SK-N-MC (cell line): ENCODE measurements around the gene SHISAL1.

Source experiments
- DNase-seq: peaks from one replicate; pipeline ENCODE4 v3.0.0-alpha.2; 2011; ENCODE audit warnings: low read depth, low spot score
- H3K27ac ChIP-seq: fragments of 200-600 bp; sonication (generic); 2 replicates; pipeline ENCODE4 v1.5.1; 2016; ENCODE audit warnings: mixed run types
- H3K36me3 ChIP-seq: fragments of 200-600 bp; sonication (generic); 2 replicates; pipeline ENCODE4 v1.6.1; 2017; ENCODE audit warnings: antibody characterized with exemption, low read length, mixed read lengths; ENCODE audit not compliant: insufficient read depth
- H3K4me3 ChIP-seq: fragments of 200-600 bp; sonication (generic); 2 replicates; pipeline ENCODE4 v1.5.1; 2016
- H3K9ac ChIP-seq: fragments of 200-600 bp; sonication (generic); 2 replicates; pipeline ENCODE4 v1.8.0; 2017; ENCODE audit warnings: mixed run types, mixed read lengths; ENCODE audit not compliant: insufficient read length
- H3K9me3 ChIP-seq: fragments of 200-600 bp; sonication (generic); 2 replicates; pipeline ENCODE4 v1.6.1; 2017; ENCODE audit warnings: low read depth, mild to moderate bottlenecking, antibody characterized with exemption, low read length, moderate library complexity, mixed read lengths
- EZH2 ChIP-seq: fragments of 200-600 bp; sonication (generic); IDR thresholded peaks from one replicate; pipeline ENCODE4 v1.6.1; 2017; ENCODE audit warnings: antibody characterized with exemption
- FOXP2 ChIP-seq: optimal IDR thresholded peaks from 2 replicates; pipeline ENCODE3; 2011; ENCODE audit warnings: mild to moderate bottlenecking, moderate library complexity; ENCODE audit not compliant: insufficient read depth; ENCODE audit errors: extremely low read length, control extremely low read depth
- POLR2AphosphoS5 ChIP-seq: IDR thresholded peaks from 2 replicates; pipeline ENCODE4 v1.6.1; 2012; ENCODE audit warnings: mild to moderate bottlenecking, low read depth, low read length, borderline replicate concordance

Gene SHISAL1

GRCh38 chr22:44214764-44215163 lies 98.0 kb downstream of the SHISAL1 start:
- Histone ChIP-seq H3K9me3 (0 out of 2 replicates have a peak, but pooled peaks cover under 1% of the 10 kb centered on the region), H3K36me3 (no peaks in the 10 kb centered on the region), H3K9ac (no peak overlapping the region), H3K27ac (no peak overlapping the region), H3K4me3 (no peak overlapping the region)
- DNase-seq, result no peak
- no peak for TF ChIP-seq POLR2AphosphoS5
- no peak for TF ChIP-seq FOXP2
- TF ChIP-seq EZH2, result no peak

GRCh38 chr22:44214187-44214586 lies 98.6 kb downstream of the SHISAL1 start:
- no peaks in the 10 kb centered on the region for H3K36me3 ChIP-seq
- H3K9me3 ChIP-seq, result 0 out of 2 replicates have a peak, but pooled peaks cover 4% of the 10 kb centered on the region
- TF ChIP-seq FOXP2, result no peak
- H3K27ac ChIP-seq, result no peak overlapping the region
- DNase-seq, result no peak
- no peak overlapping the region for H3K9ac ChIP-seq
- no peak overlapping the region for H3K4me3 ChIP-seq

- Histone ChIP-seq H3K4me3 (no peak overlapping the region), H3K9me3 (0 out of 2 replicates have a peak, but pooled peaks cover 4% of the 10 kb centered on the region), H3K36me3 (no peaks in the 10 kb centered on the region), H3K9ac (no peak overlapping the region), H3K27ac (no peak overlapping the region)
- no peak for TF ChIP-seq POLR2AphosphoS5
- no peak for TF ChIP-seq EZH2
- no peak for TF ChIP-seq FOXP2
- DNase-seq, result no peak
Measured at GRCh38 chr22:44213489-44214043, 99.2 kb downstream of the SHISAL1 start.

GRCh38 chr22:44212936-44213335 lies 99.8 kb downstream of the SHISAL1 start:
- no peak for TF ChIP-seq POLR2AphosphoS5
- no peak for TF ChIP-seq EZH2
- no peak for TF ChIP-seq FOXP2
- Histone ChIP-seq H3K4me3 (no peak overlapping the region), H3K27ac (no peak overlapping the region), H3K9me3 (0 out of 2 replicates have a peak, but pooled peaks cover 4% of the 10 kb centered on the region), H3K36me3 (no peaks in the 10 kb centered on the region), H3K9ac (no peak overlapping the region)
- no peak for DNase-seq

GRCh38 chr22:44211946-44212930 lies 100.5 kb downstream of the SHISAL1 start:
- Histone ChIP-seq H3K27ac (no peak overlapping the region), H3K9me3 (0 out of 2 replicates have a peak, but pooled peaks cover 4% of the 10 kb centered on the region), H3K36me3 (no peaks in the 10 kb centered on the region), H3K4me3 (no peak overlapping the region), H3K9ac (no peak overlapping the region)
- no peak for TF ChIP-seq EZH2
- TF ChIP-seq FOXP2, result no peak
- no peak for TF ChIP-seq POLR2AphosphoS5
- DNase-seq, result no peak

GRCh38 chr22:44211256-44211945 lies 101.3 kb downstream of the SHISAL1 start:
- H3K4me3 ChIP-seq, result no peak overlapping the region

GRCh38 chr22:44210722-44211121 lies 102.0 kb downstream of the SHISAL1 start:
- no peak overlapping the region for H3K4me3 ChIP-seq
- H3K9me3 ChIP-seq, result 0 out of 2 replicates have a peak, but pooled peaks cover 4% of the 10 kb centered on the region
- no peak overlapping the region for H3K27ac ChIP-seq
- DNase-seq, result no peak
- TF ChIP-seq POLR2AphosphoS5 (no peak), EZH2 (no peak), FOXP2 (no peak)
- H3K9ac ChIP-seq, result no peak overlapping the region
- H3K36me3 ChIP-seq, result no peaks in the 10 kb centered on the region

More at GRCh38 chr22:44211256-44211945, 101.3 kb downstream of the SHISAL1 start:
- TF ChIP-seq FOXP2, result no peak
- no peak for TF ChIP-seq POLR2AphosphoS5
- no peak for TF ChIP-seq EZH2
- no peaks in the 10 kb centered on the region for H3K36me3 ChIP-seq
- H3K9me3 ChIP-seq, result 0 out of 2 replicates have a peak, but pooled peaks cover 4% of the 10 kb centered on the region
- H3K27ac ChIP-seq, result no peak overlapping the region
- no peak overlapping the region for H3K9ac ChIP-seq
- DNase-seq, result no peak

- Histone ChIP-seq H3K27ac (no peak overlapping the region), H3K9ac (no peak overlapping the region), H3K9me3 (0 out of 2 replicates have a peak, but pooled peaks cover 4% of the 10 kb centered on the region), H3K36me3 (no peaks in the 10 kb centered on the region), H3K4me3 (no peak overlapping the region)
- DNase-seq, result no peak
- TF ChIP-seq EZH2, result no peak
- TF ChIP-seq FOXP2, result no peak
- no peak for TF ChIP-seq POLR2AphosphoS5
Measured at GRCh38 chr22:44209343-44209742, 103.4 kb downstream of the SHISAL1 start.
